ENCODE data around the gene TP53I13. TPM values are rescaled to one million over a fixed set of nuclear protein-coding genes. Genes with fewer than 3 reads are reported as not detected.
A peak's percentile ranks its signal among the peaks of the same experiment; 100 is the strongest.

Gene TP53I13
- total and polyA plus RNA-seq, 2 of the 13 experiments (the other 11 are each of a cell fraction or from before 2014, with no cell fraction given) = 16.9 to 25.7 TPM

DNA sequence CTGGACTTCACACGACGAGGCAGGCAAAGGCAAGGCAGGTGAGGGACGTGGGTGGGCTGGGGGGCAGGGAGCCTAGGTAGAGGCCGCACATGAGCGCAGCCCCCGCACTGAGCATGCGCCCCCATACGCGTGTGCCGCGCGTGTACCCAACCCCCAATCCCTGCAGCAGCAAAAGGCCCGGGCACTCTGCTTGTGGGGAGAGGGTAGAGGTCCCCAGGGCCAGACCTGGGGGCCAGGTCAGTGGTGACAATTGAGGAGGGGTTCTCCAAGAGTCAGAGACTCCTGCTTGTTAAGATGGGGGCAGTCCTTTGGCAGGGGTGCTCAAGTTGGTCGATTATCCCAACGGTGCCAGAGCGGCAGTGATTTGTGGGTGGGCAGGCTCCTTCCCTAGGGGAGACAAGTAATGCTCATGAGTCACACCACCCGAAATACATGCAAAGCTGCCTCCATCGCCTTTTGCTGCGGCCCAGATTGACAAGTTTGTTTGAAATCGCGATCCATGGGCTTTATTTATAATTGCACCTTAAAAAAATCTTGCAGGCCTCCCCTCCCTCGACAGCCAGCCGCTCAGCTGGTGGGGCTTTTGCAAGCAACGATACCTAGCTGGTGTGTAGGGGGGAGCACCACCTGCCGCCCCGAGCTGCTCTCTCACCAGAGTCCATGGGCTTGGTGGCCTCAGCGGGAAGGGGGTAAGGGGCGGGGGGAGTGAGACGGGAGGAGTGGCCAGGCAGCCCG lies 22.1 kb downstream of the TP53I13 start (continued):
- TF ChIP-seq, protein P1, sequence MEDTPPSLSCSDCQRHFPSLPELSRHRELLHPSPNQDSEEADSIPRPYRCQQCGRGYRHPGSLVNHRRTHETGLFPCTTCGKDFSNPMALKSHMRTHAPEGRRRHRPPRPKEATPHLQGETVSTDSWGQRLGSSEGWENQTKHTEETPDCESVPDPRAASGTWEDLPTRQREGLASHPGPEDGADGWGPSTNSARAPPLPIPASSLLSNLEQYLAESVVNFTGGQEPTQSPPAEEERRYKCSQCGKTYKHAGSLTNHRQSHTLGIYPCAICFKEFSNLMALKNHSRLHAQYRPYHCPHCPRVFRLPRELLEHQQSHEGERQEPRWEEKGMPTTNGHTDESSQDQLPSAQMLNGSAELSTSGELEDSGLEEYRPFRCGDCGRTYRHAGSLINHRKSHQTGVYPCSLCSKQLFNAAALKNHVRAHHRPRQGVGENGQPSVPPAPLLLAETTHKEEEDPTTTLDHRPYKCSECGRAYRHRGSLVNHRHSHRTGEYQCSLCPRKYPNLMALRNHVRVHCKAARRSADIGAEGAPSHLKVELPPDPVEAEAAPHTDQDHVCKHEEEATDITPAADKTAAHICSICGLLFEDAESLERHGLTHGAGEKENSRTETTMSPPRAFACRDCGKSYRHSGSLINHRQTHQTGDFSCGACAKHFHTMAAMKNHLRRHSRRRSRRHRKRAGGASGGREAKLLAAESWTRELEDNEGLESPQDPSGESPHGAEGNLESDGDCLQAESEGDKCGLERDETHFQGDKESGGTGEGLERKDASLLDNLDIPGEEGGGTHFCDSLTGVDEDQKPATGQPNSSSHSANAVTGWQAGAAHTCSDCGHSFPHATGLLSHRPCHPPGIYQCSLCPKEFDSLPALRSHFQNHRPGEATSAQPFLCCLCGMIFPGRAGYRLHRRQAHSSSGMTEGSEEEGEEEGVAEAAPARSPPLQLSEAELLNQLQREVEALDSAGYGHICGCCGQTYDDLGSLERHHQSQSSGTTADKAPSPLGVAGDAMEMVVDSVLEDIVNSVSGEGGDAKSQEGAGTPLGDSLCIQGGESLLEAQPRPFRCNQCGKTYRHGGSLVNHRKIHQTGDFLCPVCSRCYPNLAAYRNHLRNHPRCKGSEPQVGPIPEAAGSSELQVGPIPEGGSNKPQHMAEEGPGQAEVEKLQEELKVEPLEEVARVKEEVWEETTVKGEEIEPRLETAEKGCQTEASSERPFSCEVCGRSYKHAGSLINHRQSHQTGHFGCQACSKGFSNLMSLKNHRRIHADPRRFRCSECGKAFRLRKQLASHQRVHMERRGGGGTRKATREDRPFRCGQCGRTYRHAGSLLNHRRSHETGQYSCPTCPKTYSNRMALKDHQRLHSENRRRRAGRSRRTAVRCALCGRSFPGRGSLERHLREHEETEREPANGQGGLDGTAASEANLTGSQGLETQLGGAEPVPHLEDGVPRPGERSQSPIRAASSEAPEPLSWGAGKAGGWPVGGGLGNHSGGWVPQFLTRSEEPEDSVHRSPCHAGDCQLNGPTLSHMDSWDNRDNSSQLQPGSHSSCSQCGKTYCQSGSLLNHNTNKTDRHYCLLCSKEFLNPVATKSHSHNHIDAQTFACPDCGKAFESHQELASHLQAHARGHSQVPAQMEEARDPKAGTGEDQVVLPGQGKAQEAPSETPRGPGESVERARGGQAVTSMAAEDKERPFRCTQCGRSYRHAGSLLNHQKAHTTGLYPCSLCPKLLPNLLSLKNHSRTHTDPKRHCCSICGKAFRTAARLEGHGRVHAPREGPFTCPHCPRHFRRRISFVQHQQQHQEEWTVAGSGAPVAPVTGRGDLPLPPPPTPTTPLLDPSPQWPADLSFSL (CRISPR knock-in tag; IDR thresholded peaks at IDR 0.05) = 0 out of 2 replicates have a peak, but pooled peaks have one; percentile 39
- TF ChIP-seq IRX3 (CRISPR knock-in tag; IDR thresholded peaks at IDR 0.05; ENCODE audit: borderline replicate concordance, low read depth) (0 out of 2 replicates have a peak, but pooled peaks have one; percentile 18), CREB3 (CRISPR knock-in tag; IDR thresholded peaks at IDR 0.05) (0 out of 2 replicates have a peak, but pooled peaks have one; percentile 72), KAT7 (CRISPR knock-in tag; IDR thresholded peaks at IDR 0.05; ENCODE audit: borderline replicate concordance) (peak; percentile 10; the same call in 1 of the 2 replicates), ZNF263 (CRISPR knock-in tag; IDR thresholded peaks at IDR 0.05) (peak; percentile 88), JUND (CRISPR knock-in tag; IDR thresholded peaks at IDR 0.05) (0 out of 2 replicates have a peak, but pooled peaks have one; percentile 0), ZNF749 (CRISPR knock-in tag; IDR thresholded peaks at IDR 0.05; ENCODE audit: borderline replicate concordance) (0 out of 2 replicates have a peak, but pooled peaks have one; percentile 25), AKNA (CRISPR knock-in tag; IDR thresholded peaks at IDR 0.05; ENCODE audit: borderline replicate concordance) (peak; percentile 49; the same call in 1 of the 2 replicates), ZNF761 (CRISPR knock-in tag; conservative IDR thresholded peaks at IDR 0.05) (0 out of 2 replicates have a peak, but pooled peaks have one; percentile 2)
- TF ChIP-seq, protein P2, sequence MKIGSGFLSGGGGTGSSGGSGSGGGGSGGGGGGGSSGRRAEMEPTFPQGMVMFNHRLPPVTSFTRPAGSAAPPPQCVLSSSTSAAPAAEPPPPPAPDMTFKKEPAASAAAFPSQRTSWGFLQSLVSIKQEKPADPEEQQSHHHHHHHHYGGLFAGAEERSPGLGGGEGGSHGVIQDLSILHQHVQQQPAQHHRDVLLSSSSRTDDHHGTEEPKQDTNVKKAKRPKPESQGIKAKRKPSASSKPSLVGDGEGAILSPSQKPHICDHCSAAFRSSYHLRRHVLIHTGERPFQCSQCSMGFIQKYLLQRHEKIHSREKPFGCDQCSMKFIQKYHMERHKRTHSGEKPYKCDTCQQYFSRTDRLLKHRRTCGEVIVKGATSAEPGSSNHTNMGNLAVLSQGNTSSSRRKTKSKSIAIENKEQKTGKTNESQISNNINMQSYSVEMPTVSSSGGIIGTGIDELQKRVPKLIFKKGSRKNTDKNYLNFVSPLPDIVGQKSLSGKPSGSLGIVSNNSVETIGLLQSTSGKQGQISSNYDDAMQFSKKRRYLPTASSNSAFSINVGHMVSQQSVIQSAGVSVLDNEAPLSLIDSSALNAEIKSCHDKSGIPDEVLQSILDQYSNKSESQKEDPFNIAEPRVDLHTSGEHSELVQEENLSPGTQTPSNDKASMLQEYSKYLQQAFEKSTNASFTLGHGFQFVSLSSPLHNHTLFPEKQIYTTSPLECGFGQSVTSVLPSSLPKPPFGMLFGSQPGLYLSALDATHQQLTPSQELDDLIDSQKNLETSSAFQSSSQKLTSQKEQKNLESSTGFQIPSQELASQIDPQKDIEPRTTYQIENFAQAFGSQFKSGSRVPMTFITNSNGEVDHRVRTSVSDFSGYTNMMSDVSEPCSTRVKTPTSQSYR (CRISPR knock-in tag; IDR thresholded peaks at IDR 0.05; ENCODE audit: borderline replicate concordance) = peak; percentile 78; the same call in 1 of the 2 replicates
- TF ChIP-seq, protein P3, sequence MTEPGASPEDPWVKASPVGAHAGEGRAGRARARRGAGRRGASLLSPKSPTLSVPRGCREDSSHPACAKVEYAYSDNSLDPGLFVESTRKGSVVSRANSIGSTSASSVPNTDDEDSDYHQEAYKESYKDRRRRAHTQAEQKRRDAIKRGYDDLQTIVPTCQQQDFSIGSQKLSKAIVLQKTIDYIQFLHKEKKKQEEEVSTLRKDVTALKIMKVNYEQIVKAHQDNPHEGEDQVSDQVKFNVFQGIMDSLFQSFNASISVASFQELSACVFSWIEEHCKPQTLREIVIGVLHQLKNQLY (CRISPR knock-in tag; IDR thresholded peaks at IDR 0.05) = 0 out of 2 replicates have a peak, but pooled peaks have one; percentile 48

Measured in HepG2 (cell line).